Spleen (tissue), 7 donors: ENCODE measurements around the gene EFHB.

Experiments used
- POLR2A ChIP-seq, 3 donors: fragments of 450-650 bp; IDR thresholded peaks; one replicate each; pipeline ENCODE4 v1.5.1; 2017; ENCODE audit warnings: antibody characterized with exemption in 3 of 3, mild to moderate bottlenecking in 1 of 3
- POLR2AphosphoS5 ChIP-seq, 3 donors: sonication (generic); formaldehyde crosslinking; IDR thresholded peaks; one replicate each; pipeline ENCODE4 v1.5.1; 2017; ENCODE audit warnings: antibody characterized with exemption in 3 of 3
- TF ChIP-seq, protein P1 (sequence below), 11 experiments: fragments of 200-600 bp in 7 of 11; fragments of 450-650 bp in 4 of 11; sonication (generic) in 4 of 11; IDR thresholded peaks in 8 of 11; conservative IDR thresholded peaks in 3 of 11; 1 replicate in 7 of 11; 2 replicates in 4 of 11; pipeline versions ENCODE4 v1.4.0 to v1.8.0; 2016 to 2021; ENCODE audit warnings: antibody characterized with exemption in 11 of 11, inconsistent platforms in 4 of 11, mild to moderate bottlenecking in 1 of 11
- donor health status: DM: no; HTN: no; CAD: no; lungs with moderate emphysema.
- donor health status: DM: no; HTN: no; CAD: no.
- donor health status: DM: no; HTN: no; CAD: no.

DNA sequence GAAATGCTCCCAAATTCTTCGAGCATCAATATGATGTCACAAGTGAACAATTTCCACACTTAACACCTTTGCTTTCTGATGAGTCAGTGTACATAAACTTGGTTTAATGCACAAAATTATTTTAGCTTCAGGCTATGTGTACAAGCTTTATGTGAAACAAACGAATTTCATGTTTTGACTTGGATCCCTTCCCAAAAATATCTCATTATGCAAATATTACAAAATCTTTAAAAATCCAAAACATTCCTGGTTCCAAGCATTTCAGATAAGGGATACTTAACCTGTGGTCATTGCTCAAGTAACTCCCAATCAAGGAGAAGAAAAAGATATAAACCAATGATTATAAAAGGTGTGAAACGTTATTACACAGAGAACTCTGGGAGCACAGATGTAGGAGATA lies 38.0 kb upstream of the EFHB start:
- TF ChIP-seq, protein P1, sequence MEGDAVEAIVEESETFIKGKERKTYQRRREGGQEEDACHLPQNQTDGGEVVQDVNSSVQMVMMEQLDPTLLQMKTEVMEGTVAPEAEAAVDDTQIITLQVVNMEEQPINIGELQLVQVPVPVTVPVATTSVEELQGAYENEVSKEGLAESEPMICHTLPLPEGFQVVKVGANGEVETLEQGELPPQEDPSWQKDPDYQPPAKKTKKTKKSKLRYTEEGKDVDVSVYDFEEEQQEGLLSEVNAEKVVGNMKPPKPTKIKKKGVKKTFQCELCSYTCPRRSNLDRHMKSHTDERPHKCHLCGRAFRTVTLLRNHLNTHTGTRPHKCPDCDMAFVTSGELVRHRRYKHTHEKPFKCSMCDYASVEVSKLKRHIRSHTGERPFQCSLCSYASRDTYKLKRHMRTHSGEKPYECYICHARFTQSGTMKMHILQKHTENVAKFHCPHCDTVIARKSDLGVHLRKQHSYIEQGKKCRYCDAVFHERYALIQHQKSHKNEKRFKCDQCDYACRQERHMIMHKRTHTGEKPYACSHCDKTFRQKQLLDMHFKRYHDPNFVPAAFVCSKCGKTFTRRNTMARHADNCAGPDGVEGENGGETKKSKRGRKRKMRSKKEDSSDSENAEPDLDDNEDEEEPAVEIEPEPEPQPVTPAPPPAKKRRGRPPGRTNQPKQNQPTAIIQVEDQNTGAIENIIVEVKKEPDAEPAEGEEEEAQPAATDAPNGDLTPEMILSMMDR (IDR thresholded peaks at IDR 0.05 in 8 of 11, conservative IDR thresholded peaks at IDR 0.05 in 3 of 11): no peak
- TF ChIP-seq POLR2A (IDR thresholded peaks at IDR 0.05) (no peak), POLR2AphosphoS5 (IDR thresholded peaks at IDR 0.05) (no peak)
